NT2/D1 (cell line): Measurements from ENCODE around the gene NOB1.

ENCODE experiments used
- SUZ12 ChIP-seq: IDR thresholded peaks from 2 replicates; pipeline ENCODE4 v1.6.1; 2011; ENCODE audit not compliant: insufficient read length, insufficient read depth; ENCODE audit errors: extremely low read depth
- YY1 ChIP-seq: IDR thresholded peaks from 2 replicates; pipeline ENCODE4 v1.6.1; 2011; ENCODE audit not compliant: insufficient read length, insufficient read depth
- ZNF274 ChIP-seq: IDR thresholded peaks from 2 replicates; pipeline ENCODE4 v1.6.1; 2011; ENCODE audit warnings: mild to moderate bottlenecking, low read depth, low read length

GRCh38 chr16:69754143-69754468, 620 bp downstream of the NOB1 start:
- no peak for TF ChIP-seq ZNF274
- no peak for TF ChIP-seq SUZ12
- no peak for TF ChIP-seq YY1
